OCI-LY7 (cell line): ENCODE data around the gene EPHB4.

Source experiments
- CTCF ChIP-seq: fragments of 200-600 bp; sonication (generic); conservative IDR thresholded peaks from 2 replicates; pipeline ENCODE4 v1.5.1; 2014; ENCODE audit warnings: mild to moderate bottlenecking, antibody characterized with exemption, low read length, moderate library complexity, mixed read lengths
- EZH2phosphoT487 ChIP-seq: fragments of 200-600 bp; sonication (generic); IDR thresholded peaks from 2 replicates; pipeline ENCODE4 v1.6.1; 2018; ENCODE audit warnings: low read depth, borderline replicate concordance, mild to moderate bottlenecking, mixed run types, antibody characterized with exemption, low read length, moderate library complexity, mixed read lengths

- TF ChIP-seq CTCF (no peak), EZH2phosphoT487 (no peak)
Measured at GRCh38 chr7:100819586-100819985, 7.7 kb downstream of the EPHB4 start.
